ENCODE results near the gene APC. TPM values are rescaled to one million over a fixed set of nuclear protein-coding genes. Genes with fewer than 3 reads are reported as not detected.

The APC gene
- total RNA-seq, 2 experiments from 2014 or later: 28.6 to 33.6 TPM

GRCh38 chr5:112732131-112732530, 5.6 kb upstream of the APC start:
- Mint-ChIP-seq H3K36me3 (peaks cover 1% of the 10 kb centered on the region), H3K4me3 (no peak overlapping the region)
- POLR2A ChIA-PET: no interaction called here

GRCh38 chr5:112733586-112733985, 4.1 kb upstream of the APC start:
- Mint-ChIP-seq H3K27ac (no peak overlapping the region), H3K4me1 (peaks cover 10% of the 10 kb centered on the region), H3K36me3 (peaks cover 1% of the 10 kb centered on the region), H3K9me3 (no peaks in the 10 kb centered on the region), H3K27me3 (no peaks in the 10 kb centered on the region), H3K4me3 (no peak overlapping the region)
- ATAC-seq (ENCODE audit: low read depth): no peak
- POLR2A ChIA-PET: no interaction called here
- no peak for DNase-seq

More at GRCh38 chr5:112732131-112732530, 5.6 kb upstream of the APC start:
- Mint-ChIP-seq H3K27ac (no peak overlapping the region), H3K4me1 (no peaks in the 10 kb centered on the region), H3K27me3 (no peaks in the 10 kb centered on the region), H3K9me3 (no peaks in the 10 kb centered on the region)
- no peak for ATAC-seq (ENCODE audit: low read depth)
- DNase-seq: no peak

GRCh38 chr5:112734597-112734996, 3.1 kb upstream of the APC start:
- Mint-ChIP-seq H3K4me3 (no peak overlapping the region), H3K27me3 (no peaks in the 10 kb centered on the region), H3K27ac (no peak overlapping the region), H3K4me1 (peaks cover 11% of the 10 kb centered on the region), H3K36me3 (peaks cover 1% of the 10 kb centered on the region), H3K9me3 (no peaks in the 10 kb centered on the region)
- POLR2A ChIA-PET: interaction anchor here (1.0 kb wide), 1 partner anchor 10 kb away, joined by 3 read pairs; no protein-coding TSS in a partner anchor
- DNase-seq (no peak), ATAC-seq (ENCODE audit: low read depth) (no peak)

GRCh38 chr5:112735702-112736101, 2.0 kb upstream of the APC start:
- POLR2A ChIA-PET: interaction anchor here (1.0 kb wide), 1 partner anchor 11 kb away, joined by 3 read pairs; no protein-coding TSS in a partner anchor
- DNase-seq (no peak), ATAC-seq (ENCODE audit: low read depth) (no peak)
- Mint-ChIP-seq H3K27ac (no peak overlapping the region), H3K27me3 (no peaks in the 10 kb centered on the region), H3K4me3 (no peak overlapping the region), H3K36me3 (peaks cover 1% of the 10 kb centered on the region), H3K4me1 (peaks cover 11% of the 10 kb centered on the region), H3K9me3 (no peaks in the 10 kb centered on the region)

GRCh38 chr5:112737070-112737462, 619 bp upstream of the APC start:
- H3K27me3 Mint-ChIP-seq: no peaks in the 10 kb centered on the region
- peak overlapping the region; percentile 89 for H3K4me3 Mint-ChIP-seq
- peaks cover 1% of the 10 kb centered on the region for H3K36me3 Mint-ChIP-seq
- no peaks in the 10 kb centered on the region for H3K9me3 Mint-ChIP-seq
- no peak for ATAC-seq (ENCODE audit: low read depth)
- no peak for DNase-seq
- peaks cover 11% of the 10 kb centered on the region for H3K4me1 Mint-ChIP-seq
- POLR2A ChIA-PET: interaction anchor here (0.8 to 2.0 kb wide), 3 partner anchors 29 to 239 kb away, joined by 3 to 6 read pairs (median 3); partner anchors contain the start of gene DCP2
- H3K27ac Mint-ChIP-seq: no peak overlapping the region

- Mint-ChIP-seq H3K4me3 (peak overlapping the region; percentile 89), H3K27me3 (no peaks in the 10 kb centered on the region), H3K36me3 (peaks cover 3% of the 10 kb centered on the region), H3K9me3 (no peaks in the 10 kb centered on the region), H3K4me1 (peaks cover 13% of the 10 kb centered on the region), H3K27ac (peak overlapping the region; percentile 82)
- ATAC-seq (ENCODE audit: low read depth) (no peak), DNase-seq (no peak)
- POLR2A ChIA-PET: interaction anchor here (0.6 to 2.0 kb wide), 2 partner anchors 25 to 30 kb away, joined by 3 to 6 read pairs; no protein-coding TSS in a partner anchor
Observed at GRCh38 chr5:112738191-112738560, 491 bp downstream of the APC start.

- POLR2A ChIA-PET: no interaction called here
- H3K9me3 Mint-ChIP-seq: no peaks in the 10 kb centered on the region
- peaks cover 16% of the 10 kb centered on the region for H3K4me1 Mint-ChIP-seq
- no peak for ATAC-seq (ENCODE audit: low read depth)
- H3K27me3 Mint-ChIP-seq: no peaks in the 10 kb centered on the region
- peaks cover 3% of the 10 kb centered on the region for H3K36me3 Mint-ChIP-seq
- no peak overlapping the region for H3K27ac Mint-ChIP-seq
- H3K4me3 Mint-ChIP-seq: no peak overlapping the region
- no peak for DNase-seq
Observed at GRCh38 chr5:112742424-112742823, 4.7 kb downstream of the APC start.

GRCh38 chr5:112743631-112744030, 5.9 kb downstream of the APC start:
- no peak overlapping the region for H3K4me3 Mint-ChIP-seq

GRCh38 chr5:112752335-112752734, 14.7 kb downstream of the APC start:
- POLR2A ChIA-PET: no interaction called here
- DNase-seq: no peak
- no peak for ATAC-seq (ENCODE audit: low read depth)
- Mint-ChIP-seq H3K36me3 (peaks cover 2% of the 10 kb centered on the region), H3K4me3 (no peak overlapping the region), H3K4me1 (no peaks in the 10 kb centered on the region), H3K9me3 (no peaks in the 10 kb centered on the region), H3K27ac (no peak overlapping the region), H3K27me3 (peaks cover 3% of the 10 kb centered on the region)

More at GRCh38 chr5:112743631-112744030, 5.9 kb downstream of the APC start:
- peaks cover 7% of the 10 kb centered on the region for H3K4me1 Mint-ChIP-seq
- POLR2A ChIA-PET: no interaction called here
- H3K9me3 Mint-ChIP-seq: no peaks in the 10 kb centered on the region
- ATAC-seq (ENCODE audit: low read depth) (no peak), DNase-seq (no peak)
- H3K27ac Mint-ChIP-seq: no peak overlapping the region
- peaks cover 3% of the 10 kb centered on the region for H3K36me3 Mint-ChIP-seq
- no peaks in the 10 kb centered on the region for H3K27me3 Mint-ChIP-seq

GRCh38 chr5:112755703-112756102, 18.0 kb downstream of the APC start:
- peaks cover 3% of the 10 kb centered on the region for H3K36me3 Mint-ChIP-seq
- H3K9me3 Mint-ChIP-seq: no peaks in the 10 kb centered on the region
- ATAC-seq (ENCODE audit: low read depth) (no peak), DNase-seq (no peak)
- no peak overlapping the region for H3K27ac Mint-ChIP-seq
- H3K4me1 Mint-ChIP-seq: no peaks in the 10 kb centered on the region
- POLR2A ChIA-PET: no interaction called here
- H3K27me3 Mint-ChIP-seq: peaks cover 3% of the 10 kb centered on the region
- no peak overlapping the region for H3K4me3 Mint-ChIP-seq

- Mint-ChIP-seq H3K27me3 (peaks cover 3% of the 10 kb centered on the region), H3K27ac (peak overlapping the region; percentile 7)
- no peak for DNase-seq
Observed at GRCh38 chr5:112757468-112758208, 20.0 kb downstream of the APC start.

GRCh38 chr5:112758676-112759075, 21.0 kb downstream of the APC start:
- no peak for ATAC-seq (ENCODE audit: low read depth)
- Mint-ChIP-seq H3K4me1 (no peaks in the 10 kb centered on the region), H3K9me3 (no peaks in the 10 kb centered on the region), H3K27ac (no peak overlapping the region), H3K36me3 (peaks cover 3% of the 10 kb centered on the region), H3K4me3 (no peak overlapping the region), H3K27me3 (no peaks in the 10 kb centered on the region)
- POLR2A ChIA-PET: no interaction called here
- no peak for DNase-seq

More at GRCh38 chr5:112757468-112758208, 20.0 kb downstream of the APC start:
- no peak overlapping the region for H3K4me3 Mint-ChIP-seq
- POLR2A ChIA-PET: no interaction called here
- peak; percentile 47 for ATAC-seq (ENCODE audit: low read depth)
- H3K36me3 Mint-ChIP-seq: peaks cover 3% of the 10 kb centered on the region
- no peaks in the 10 kb centered on the region for H3K9me3 Mint-ChIP-seq
- no peaks in the 10 kb centered on the region for H3K4me1 Mint-ChIP-seq

GRCh38 chr5:112762113-112762810, 24.6 kb downstream of the APC start:
- DNase-seq: no peak
- ATAC-seq (ENCODE audit: low read depth): no peak
- Mint-ChIP-seq H3K27ac (no peak overlapping the region), H3K9me3 (no peaks in the 10 kb centered on the region), H3K27me3 (no peaks in the 10 kb centered on the region), H3K4me1 (no peaks in the 10 kb centered on the region), H3K4me3 (no peak overlapping the region), H3K36me3 (peaks cover 2% of the 10 kb centered on the region)
- POLR2A ChIA-PET: no interaction called here

GRCh38 chr5:112763165-112763564, 25.5 kb downstream of the APC start:
- Mint-ChIP-seq H3K36me3 (peaks cover 2% of the 10 kb centered on the region), H3K4me3 (no peak overlapping the region), H3K27me3 (no peaks in the 10 kb centered on the region), H3K27ac (no peak overlapping the region), H3K9me3 (no peaks in the 10 kb centered on the region), H3K4me1 (no peaks in the 10 kb centered on the region)
- ATAC-seq (ENCODE audit: low read depth): no peak
- no peak for DNase-seq
- POLR2A ChIA-PET: no interaction called here
